Measurements from ENCODE around the gene UBE2S.
"Not testable (repeated sequence)": the region's sequence is repeated elsewhere in the genome, so short reads cannot be mapped to it uniquely, and the experiment has no call there.

The UBE2S gene
- 21.2 to 47.5 (median 33.2) reads per million in 4 experiments for total RNA-seq

- DNase-seq = not testable (repeated sequence)
These were observed at the start of gene UBE2S for GRCh38 chr19:55407550-55407799. Gene UBE2S (minus strand): TSS chr19:55407788. CDS start chr19:55407589, 199 bp downstream.

- no peak for DNase-seq
These were observed 48.8 kb upstream of the UBE2S start for GRCh38 chr19:55456347-55456746.

- DNase-seq = no peak
These were observed 48.1 kb upstream of the UBE2S start for GRCh38 chr19:55455576-55456235.

GRCh38 chr19:55454787-55455243 is 47.2 kb upstream of the UBE2S start:
- peak; percentile 9 for DNase-seq

GRCh38 chr19:55453511-55454260 is 46.1 kb upstream of the UBE2S start:
- DNase-seq = no peak

GRCh38 chr19:55452749-55453346 is 45.3 kb upstream of the UBE2S start:
- DNase-seq = peak; percentile 20

- DNase-seq = peak; percentile 25
These were observed 44.6 kb upstream of the UBE2S start for GRCh38 chr19:55451965-55452748.

GRCh38 chr19:55451163-55451964 is 43.8 kb upstream of the UBE2S start:
- peak; percentile 12 for DNase-seq

- DNase-seq = no peak
These were observed 41.9 kb upstream of the UBE2S start for GRCh38 chr19:55449469-55449868.

GRCh38 chr19:55448175-55448490 is 40.5 kb upstream of the UBE2S start:
- DNase-seq = not testable (repeated sequence)

- no peak for DNase-seq
These were observed 40.0 kb upstream of the UBE2S start for GRCh38 chr19:55447421-55448174.

- DNase-seq = no peak
These were observed 38.5 kb upstream of the UBE2S start for GRCh38 chr19:55446060-55446459.

- DNase-seq = no peak
These were observed 37.1 kb upstream of the UBE2S start for GRCh38 chr19:55444646-55445045.

GRCh38 chr19:55443824-55444480 is 36.4 kb upstream of the UBE2S start:
- DNase-seq = no peak

- no peak for DNase-seq
These were observed 35.6 kb upstream of the UBE2S start, which contains the start of gene SHISA7 for GRCh38 chr19:55443045-55443823. Gene SHISA7 (minus strand): TSS chr19:55443300. CDS start chr19:55442863, 437 bp downstream.

GRCh38 chr19:55442372-55442961 is 34.9 kb upstream of the UBE2S start:
- no peak for DNase-seq

- DNase-seq = no peak
These were observed 34.2 kb upstream of the UBE2S start for GRCh38 chr19:55441692-55442321.

GRCh38 chr19:55441319-55441691 is 33.7 kb upstream of the UBE2S start:
- no peak for DNase-seq

- no peak for DNase-seq
These were observed 33.0 kb upstream of the UBE2S start for GRCh38 chr19:55440411-55441105.

All from effector CD8-positive, alpha-beta T cell (primary cell).